Panc1 (cell line): ENCODE measurements around the gene LCOR. TPM values are rescaled to one million over a fixed set of nuclear protein-coding genes. Genes with fewer than 3 reads are reported as not detected.

Experiments
- ATAC-seq: fragments of 200-7000 bp; cut with Tn5 transposase; 2 replicates; pipeline ENCODE4 v1.9.1; 2020; ENCODE audit warnings: mild to moderate bottlenecking, moderate library complexity
- BruUV-seq: library from RNA; stranded (reverse); fragments of 400-500 nt; replicated peaks from 2 replicates; lab custom pipeline; 2021; lab: Mats Ljungman, UMichigan
- CTCF ChIA-PET: fragments of 300-600 bp; sonication (Branson Sonifier 250); formaldehyde crosslinking; loops from one replicate; lab custom pipeline; 2022; ENCODE audit warnings: antibody characterized with exemption; lab: Charles Lee
- POLR2A ChIA-PET: fragments of 300-600 bp; sonication (Branson Sonifier 250); formaldehyde crosslinking; loops from one replicate; lab custom pipeline; 2022; ENCODE audit warnings: antibody characterized with exemption; lab: Charles Lee
- DNase-seq: peaks from one replicate; pipeline ENCODE4 v3.0.0-alpha.2; 2010; ENCODE audit warnings: low read depth, low spot score
- H3K27ac ChIP-seq: 2 replicates; pipeline ENCODE4 v1.5.1; 2011; ENCODE audit warnings: mild to moderate bottlenecking, low read length, inconsistent platforms
- H3K27me3 ChIP-seq: fragments of 200-500 bp; sonication (Bioruptor generic); 2 replicates; pipeline ENCODE4 v1.6.0; 2014; ENCODE audit warnings: low read length, inconsistent platforms; ENCODE audit not compliant: control insufficient read depth, insufficient read depth
- H3K36me3 ChIP-seq: fragments of 200-500 bp; sonication (Bioruptor generic); 2 replicates; pipeline ENCODE4 v1.5.1; 2014; ENCODE audit warnings: inconsistent platforms, mild to moderate bottlenecking, low read length, moderate library complexity; ENCODE audit not compliant: control insufficient read depth, insufficient read depth
- H3K4me1 ChIP-seq: 2 replicates; pipeline ENCODE4 v1.5.1; 2011; ENCODE audit warnings: inconsistent platforms, mild to moderate bottlenecking, low read length, moderate library complexity; ENCODE audit not compliant: control insufficient read depth, insufficient read depth
- H3K4me3 ChIP-seq, 2 experiments: 2 replicates each; pipeline ENCODE4 v1.5.1; 2011 to 2012; ENCODE audit warnings: low read depth in 2 of 2, low read length in 2 of 2, mild to moderate bottlenecking in 2 of 2, inconsistent platforms in 1 of 2, moderate library complexity in 1 of 2
- H3K9me3 ChIP-seq: fragments of 200-500 bp; sonication (Bioruptor generic); 2 replicates; pipeline ENCODE4 v1.5.1; 2014; ENCODE audit warnings: low read depth, mild to moderate bottlenecking, inconsistent platforms, low read length, moderate library complexity; ENCODE audit not compliant: control insufficient read depth, insufficient read depth
- CTCF ChIP-seq: fragments of 450-650 bp; IDR thresholded peaks from 2 replicates; pipeline ENCODE4 v1.5.1; 2017; ENCODE audit warnings: mild to moderate bottlenecking
- POLR2AphosphoS5 ChIP-seq: IDR thresholded peaks from 2 replicates; pipeline ENCODE4 v1.6.1; 2012; ENCODE audit warnings: mild to moderate bottlenecking, low read depth, low read length, moderate library complexity
- REST ChIP-seq, 2 experiments: IDR thresholded peaks; 2 replicates each; pipeline ENCODE4 v1.6.1; 2011 to 2012; ENCODE audit warnings: low read depth in 2 of 2, control low read depth in 1 of 2, low read length in 1 of 2, mild to moderate bottlenecking in 1 of 2, moderate library complexity in 1 of 2; ENCODE audit not compliant: insufficient read depth in 1 of 2
- SIN3A ChIP-seq: IDR thresholded peaks from 2 replicates; pipeline ENCODE4 v1.6.1; 2012; ENCODE audit warnings: low read depth, mild to moderate bottlenecking, low read length, moderate library complexity, borderline replicate concordance; ENCODE audit not compliant: insufficient read depth
- TCF7L2 ChIP-seq: IDR thresholded peaks from 2 replicates; pipeline ENCODE4 v1.6.1; 2011; ENCODE audit warnings: mild to moderate bottlenecking, low read depth, low read length, inconsistent platforms
- in situ Hi-C: cut with HindIII; loops from 2 replicates; pipeline ENCODE4 v1.10.0; 2016; ENCODE audit warnings: low sequenced_read_pairs, low pct_unique_long_range_greater_than_20kb
- intact Hi-C: fragments of 100-400 bp; cut with micrococcal nuclease; formaldehyde crosslinking; loops from one replicate; pipeline ENCODE4 v1.10.0; 2022; ENCODE audit not compliant: unreplicated experiment
- total RNA-seq: library from RNA; stranded (reverse); gene quantifications from one replicate; pipeline ENCODE4 v1.2.1, GENCODE V29; 2021; ENCODE audit not compliant: unreplicated experiment

Gene LCOR
- total RNA-seq, 1 experiment from 2014 or later = 58.0 TPM

- POLR2A ChIA-PET = no interaction called here
Measured at GRCh38 chr10:97000487-97001182, 168.5 kb downstream of the LCOR start.

More at GRCh38 chr10:97000487-97001182, 168.5 kb downstream of the LCOR start:
- no TSS peak for BruUV-seq
- in situ Hi-C loops (no loop called here), intact Hi-C loops (no loop called here)
- DNase-seq = no peak
- no peak for ATAC-seq
- Histone ChIP-seq H3K4me1 (no peaks in the 10 kb centered on the region), H3K27ac (no peak overlapping the region), H3K36me3 (no peaks in the 10 kb centered on the region), H3K4me3 (no peak overlapping the region), H3K9me3 (no peaks in the 10 kb centered on the region), H3K27me3 (no peaks in the 10 kb centered on the region)
- CTCF ChIA-PET = no interaction called here
- TF ChIP-seq REST (IDR thresholded peaks at IDR 0.05; ENCODE audit: insufficient read depth in 1 of 2, low read depth in 2 of 2, low read length in 1 of 2) = no peak
- TF ChIP-seq POLR2AphosphoS5 = no peak
- TF ChIP-seq TCF7L2 = no peak
- no peak for TF ChIP-seq CTCF
- no peak for TF ChIP-seq SIN3A
